Upper lobe of left lung (tissue), 6 donors: ENCODE data around the gene CEP295NL. TPM values are rescaled to one million over a fixed set of nuclear protein-coding genes. Genes with fewer than 3 reads are reported as not detected.
"Not testable (repeated sequence)": the region's sequence is repeated elsewhere in the genome, so short reads cannot be mapped to it uniquely, and the experiment has no call there.

Experiments used
- ATAC-seq, 2 donors: fragments of 200-7000 bp; cut with Tn5 transposase; one replicate each; pipeline ENCODE4 v1.9.1; 2022; ENCODE audit warnings: mild to moderate bottlenecking in 2 of 2, moderate library complexity in 2 of 2; ENCODE audit not compliant: low FRiP score in 2 of 2
- DNase-seq, 2 donors: peaks; one replicate each; pipeline ENCODE4 v3.0.0-alpha.2; 2019 to 2020
- H3K27ac ChIP-seq, 4 donors: fragments of 200-600 bp; sonication (generic); one replicate each; pipeline ENCODE4 v1.5.1; 2016 to 2019
- H3K27me3 ChIP-seq, 4 donors: fragments of 200-600 bp; sonication (generic); one replicate each; pipeline ENCODE4 v1.5.1; 2017 to 2019
- H3K36me3 ChIP-seq, 4 donors: fragments of 200-600 bp; sonication (generic); one replicate each; pipeline ENCODE4 v1.5.1; 2016 to 2019
- H3K4me1 ChIP-seq, 4 donors: fragments of 200-600 bp; sonication (generic); one replicate each; pipeline ENCODE4 v1.5.1; 2018 to 2019
- H3K4me3 ChIP-seq, 4 donors: fragments of 200-600 bp; sonication (generic); one replicate each; pipeline ENCODE4 v1.5.1; 2017 to 2019; ENCODE audit warnings: mild to moderate bottlenecking in 2 of 4, moderate library complexity in 1 of 4
- H3K9me3 ChIP-seq, 4 donors: fragments of 200-600 bp; sonication (generic); one replicate each; pipeline ENCODE4 v1.5.1; 2018 to 2019
- EP300 ChIP-seq, 4 donors: sonication (generic); formaldehyde crosslinking; IDR thresholded peaks; one replicate each; pipeline ENCODE4 v1.5.1; 2017; ENCODE audit warnings: antibody characterized with exemption in 4 of 4, control low read depth in 2 of 4
- POLR2A ChIP-seq, 4 donors: fragments of 450-650 bp; IDR thresholded peaks; one replicate each; pipeline ENCODE4 v1.5.1; 2016 to 2017; ENCODE audit warnings: antibody characterized with exemption in 4 of 4, mild to moderate bottlenecking in 2 of 4
- POLR2AphosphoS5 ChIP-seq, 2 donors: sonication (generic); formaldehyde crosslinking; IDR thresholded peaks; one replicate each; pipeline ENCODE4 v1.5.1; 2017; ENCODE audit warnings: antibody characterized with exemption in 2 of 2
- WGBS, 2 donors: methylation state at CpG; one replicate each; pipeline ENCODE4 v1.1.5; 2017 to 2018; 5-methylcytosine and 5-hydroxymethylcytosine counted together
- total RNA-seq, 6 donors: library from RNA; depleted of rRNA in 4 of 6; stranded (reverse); fragments of >200 nt in 4 of 6; gene quantifications; one replicate each; pipeline versions ENCODE4 v1.1.0 to v1.2.1, GENCODE V29; 2016 to 2021
- TF ChIP-seq, protein P1 (sequence below), 6 experiments: fragments of 450-650 bp in 4 of 6; fragments of 200-600 bp in 2 of 6; sonication (generic) in 2 of 6; IDR thresholded peaks; one replicate each; pipeline ENCODE4 v1.5.1; 2016 to 2019; ENCODE audit warnings: antibody characterized with exemption in 6 of 6
- donor health status: DM: no; HTN: no; CAD: no; lungs with moderate emphysema.
- donor health status: DM: no; HTN: yes; CAD: no; lungs with severe emphysema.

The CEP295NL gene
- total RNA-seq, 6 donors from 2014 or later = 2.6 to 61.8 (median 4.2) TPM

DNA sequence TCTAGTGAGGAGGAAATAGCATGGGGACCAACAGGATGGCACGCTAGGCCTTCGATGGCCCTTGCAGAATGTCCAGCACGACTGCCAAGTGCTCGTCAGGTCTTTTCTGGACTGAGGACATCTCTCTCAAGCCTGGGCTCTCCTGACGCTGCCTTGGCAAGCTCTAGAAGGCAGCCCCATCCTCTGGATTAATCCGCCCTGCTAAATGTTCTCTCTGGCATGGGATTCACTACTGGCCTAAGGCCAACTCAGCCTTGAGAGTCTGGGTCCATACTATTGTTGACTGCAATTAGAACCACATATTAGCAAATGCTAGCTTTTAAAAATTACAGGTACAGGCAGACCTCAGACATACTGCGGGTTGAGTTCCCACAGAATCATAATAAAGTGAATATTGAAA, 2.5 kb upstream of the CEP295NL start:
- no peaks in the 10 kb centered on the region for H3K27me3 ChIP-seq
- no peak overlapping the region for H3K4me3 ChIP-seq
- WGBS, 2 donors = 81 to 90% methylated on average over 7 of the region's 7 CpGs
- DNase-seq (no peak), ATAC-seq (no peak)
- no peaks in the 10 kb centered on the region for H3K9me3 ChIP-seq
- peaks cover 0 to 6% (median 2%) of the 10 kb centered on the region in 4 donors for H3K36me3 ChIP-seq
- no peak overlapping the region for H3K27ac ChIP-seq
- no peaks in the 10 kb centered on the region for H3K4me1 ChIP-seq
- TF ChIP-seq EP300 (IDR thresholded peaks at IDR 0.05) (no peak), POLR2A (IDR thresholded peaks at IDR 0.05) (no peak), POLR2AphosphoS5 (IDR thresholded peaks at IDR 0.05) (no peak)
- TF ChIP-seq, protein P1, sequence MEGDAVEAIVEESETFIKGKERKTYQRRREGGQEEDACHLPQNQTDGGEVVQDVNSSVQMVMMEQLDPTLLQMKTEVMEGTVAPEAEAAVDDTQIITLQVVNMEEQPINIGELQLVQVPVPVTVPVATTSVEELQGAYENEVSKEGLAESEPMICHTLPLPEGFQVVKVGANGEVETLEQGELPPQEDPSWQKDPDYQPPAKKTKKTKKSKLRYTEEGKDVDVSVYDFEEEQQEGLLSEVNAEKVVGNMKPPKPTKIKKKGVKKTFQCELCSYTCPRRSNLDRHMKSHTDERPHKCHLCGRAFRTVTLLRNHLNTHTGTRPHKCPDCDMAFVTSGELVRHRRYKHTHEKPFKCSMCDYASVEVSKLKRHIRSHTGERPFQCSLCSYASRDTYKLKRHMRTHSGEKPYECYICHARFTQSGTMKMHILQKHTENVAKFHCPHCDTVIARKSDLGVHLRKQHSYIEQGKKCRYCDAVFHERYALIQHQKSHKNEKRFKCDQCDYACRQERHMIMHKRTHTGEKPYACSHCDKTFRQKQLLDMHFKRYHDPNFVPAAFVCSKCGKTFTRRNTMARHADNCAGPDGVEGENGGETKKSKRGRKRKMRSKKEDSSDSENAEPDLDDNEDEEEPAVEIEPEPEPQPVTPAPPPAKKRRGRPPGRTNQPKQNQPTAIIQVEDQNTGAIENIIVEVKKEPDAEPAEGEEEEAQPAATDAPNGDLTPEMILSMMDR (IDR thresholded peaks at IDR 0.05) = no peak

DNA sequence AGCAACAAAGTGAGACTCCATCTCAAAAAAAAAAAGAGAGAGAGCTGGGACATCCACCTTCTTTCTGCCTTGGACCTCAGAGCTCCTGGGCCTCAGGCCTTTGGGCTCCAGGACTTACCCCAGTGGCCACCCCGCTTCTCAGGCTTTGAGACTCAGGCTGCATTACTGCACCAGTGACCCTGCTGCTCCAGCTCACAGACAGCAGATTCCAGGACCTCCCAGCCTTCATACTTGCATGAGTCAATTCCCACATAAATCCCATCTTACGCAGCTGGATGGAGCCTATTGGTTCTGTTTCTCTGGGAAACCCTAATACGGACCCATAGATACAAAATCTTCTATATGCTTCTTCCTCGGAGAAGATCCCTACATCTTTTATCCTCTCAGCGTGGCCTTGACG, 2.1 kb upstream of the CEP295NL start:
- no peaks in the 10 kb centered on the region for H3K4me1 ChIP-seq
- DNase-seq (no peak), ATAC-seq (no peak)
- H3K27me3 ChIP-seq = no peaks in the 10 kb centered on the region
- no peak overlapping the region for H3K4me3 ChIP-seq
- H3K36me3 ChIP-seq = peaks cover 0 to 7% (median 2%) of the 10 kb centered on the region in 4 donors
- 87 to 89% methylated on average over 6 of the region's 6 CpGs for WGBS, 2 donors
- H3K27ac ChIP-seq = no peak overlapping the region
- no peaks in the 10 kb centered on the region for H3K9me3 ChIP-seq
- TF ChIP-seq POLR2AphosphoS5 (IDR thresholded peaks at IDR 0.05) (no peak), EP300 (IDR thresholded peaks at IDR 0.05) (no peak)

GRCh38 chr17:78904371-78904770, 1.4 kb upstream of the CEP295NL start:
- ATAC-seq (no peak), DNase-seq (no peak)
- Histone ChIP-seq H3K27ac (no peak overlapping the region), H3K36me3 (peaks cover 0 to 7% (median 2%) of the 10 kb centered on the region in 4 donors), H3K27me3 (no peaks in the 10 kb centered on the region), H3K4me1 (peaks cover 3 to 5% (median 4%) of the 10 kb centered on the region in 4 donors), H3K4me3 (no peak overlapping the region), H3K9me3 (no peaks in the 10 kb centered on the region)
- 82 to 83% methylated on average over 9 of the region's 9 CpGs for WGBS, 2 donors
- TF ChIP-seq POLR2AphosphoS5 (IDR thresholded peaks at IDR 0.05) (no peak), EP300 (IDR thresholded peaks at IDR 0.05) (no peak), POLR2A (IDR thresholded peaks at IDR 0.05) (no peak)
- TF ChIP-seq, protein P1 (IDR thresholded peaks at IDR 0.05) = no peak

GRCh38 chr17:78902231-78902630, 770 bp downstream of the CEP295NL start:
- H3K4me1 ChIP-seq = peaks cover 13 to 24% (median 16%) of the 10 kb centered on the region in 4 donors
- not testable (repeated sequence) for H3K9me3 ChIP-seq, H3K27ac ChIP-seq, DNase-seq, H3K4me3 ChIP-seq, ATAC-seq, H3K27me3 ChIP-seq, H3K36me3 ChIP-seq
- whole genome bisulfite sequencing, 2 donors = 95 to 100% methylated on average over 6 to 8 of the region's 8 CpGs

GRCh38 chr17:78901806-78902205, 1.2 kb downstream of the CEP295NL start:
- no peak for DNase-seq
- no peaks in the 10 kb centered on the region for H3K27me3 ChIP-seq
- TF ChIP-seq, protein P1 (IDR thresholded peaks at IDR 0.05) = no peak
- TF ChIP-seq POLR2A (IDR thresholded peaks at IDR 0.05) (no peak), POLR2AphosphoS5 (IDR thresholded peaks at IDR 0.05) (no peak), EP300 (IDR thresholded peaks at IDR 0.05) (no peak)
- no peak overlapping the region for H3K27ac ChIP-seq
- WGBS, 2 donors = 88 to 94% methylated on average over 10 of the region's 10 CpGs
- peaks cover 15 to 28% (median 20%) of the 10 kb centered on the region in 4 donors for H3K4me1 ChIP-seq
- no peak overlapping the region for H3K4me3 ChIP-seq
- peaks cover 0 to 7% (median 2%) of the 10 kb centered on the region in 4 donors for H3K36me3 ChIP-seq
- no peaks in the 10 kb centered on the region for H3K9me3 ChIP-seq
- ATAC-seq = no peak

GRCh38 chr17:78900816-78901215, 2.2 kb downstream of the CEP295NL start:
- Histone ChIP-seq H3K4me3 (no peak overlapping the region), H3K4me1 (peaks cover 20 to 35% (median 27%) of the 10 kb centered on the region in 4 donors), H3K9me3 (no peaks in the 10 kb centered on the region), H3K27ac (no peak overlapping the region), H3K36me3 (peaks cover 0 to 7% (median 2%) of the 10 kb centered on the region in 4 donors), H3K27me3 (no peaks in the 10 kb centered on the region)
- DNase-seq (no peak), ATAC-seq (no peak)
- 89 to 94% methylated on average over 25 to 29 of the region's 29 CpGs for WGBS, 2 donors
- TF ChIP-seq POLR2A (IDR thresholded peaks at IDR 0.05) (no peak), POLR2AphosphoS5 (IDR thresholded peaks at IDR 0.05) (no peak), EP300 (IDR thresholded peaks at IDR 0.05) (no peak)
- TF ChIP-seq, protein P1 (IDR thresholded peaks at IDR 0.05) = no peak
